K562 (cell line): ENCODE data around the gene ZMAT3. TPM values are rescaled to one million over a fixed set of nuclear protein-coding genes. Genes with fewer than 3 reads are reported as not detected.

Experiments used
- ARID2 ChIP-seq: fragments of 450-650 bp; IDR thresholded peaks from 2 replicates; pipeline ENCODE4 v1.6.1; 2017; ENCODE audit warnings: antibody characterized with exemption, mild to moderate bottlenecking
- EP400 ChIP-seq: fragments of 450-650 bp; IDR thresholded peaks from 2 replicates; pipeline ENCODE4 v1.6.1; 2017; ENCODE audit warnings: antibody characterized with exemption, mild to moderate bottlenecking, moderate library complexity
- FOXP1 ChIP-seq: sonication (generic); formaldehyde crosslinking; IDR thresholded peaks from 2 replicates; pipeline ENCODE4 v1.8.0; 2022; ENCODE audit warnings: mild to moderate bottlenecking, missing genetic modification reagents
- GABPA ChIP-seq: fragments of 200-800 bp; sonication (Bioruptor generic); conservative IDR thresholded peaks from 2 replicates; pipeline ENCODE4 v1.6.1; 2016; ENCODE audit warnings: low read depth, missing genetic modification characterization, missing compliant biosample characterization
- HDAC1 ChIP-seq, 2 experiments: fragments of 450-650 bp; IDR thresholded peaks; 2 replicates each; pipeline ENCODE4 v1.6.1; 2016 to 2017; ENCODE audit warnings: inconsistent platforms in 1 of 2, mild to moderate bottlenecking in 1 of 2, moderate library complexity in 1 of 2
- HDAC3 ChIP-seq: fragments of 450-650 bp; IDR thresholded peaks from 2 replicates; pipeline ENCODE4 v1.6.1; 2018; ENCODE audit warnings: borderline replicate concordance, mild to moderate bottlenecking, moderate library complexity; ENCODE audit not compliant: partially characterized antibody
- MCM7 ChIP-seq, 2 experiments: fragments of 450-650 bp; IDR thresholded peaks; 2 replicates each; pipeline ENCODE4 v1.6.1; 2016 to 2018
- PHB2 ChIP-seq: fragments of 450-650 bp; IDR thresholded peaks from 2 replicates; pipeline ENCODE4 v1.6.1; 2017; ENCODE audit warnings: low read depth
- RBM25 ChIP-seq: fragments of 200-400 bp; formaldehyde crosslinking; IDR thresholded peaks from 2 replicates; pipeline ENCODE4 v1.6.1; 2018; ENCODE audit warnings: low read length, low read depth, moderate library complexity; ENCODE audit not compliant: severe bottlenecking
- SMAD2 ChIP-seq: fragments of 150-350 bp; IDR thresholded peaks from 2 replicates; pipeline ENCODE4 v1.6.1; 2014; ENCODE audit warnings: low read depth, mild to moderate bottlenecking, low read length
- ZKSCAN3 ChIP-seq: fragments of 250-450 bp; sonication (Bioruptor Pico); IDR thresholded peaks from 2 replicates; pipeline ENCODE4 v1.4.0; 2020
- ZNF780A ChIP-seq: fragments of 250-450 bp; sonication (Bioruptor Pico); IDR thresholded peaks from 2 replicates; pipeline ENCODE4 v1.5.0; 2021; ENCODE audit warnings: mild to moderate bottlenecking
- polyA plus RNA-seq, 8 experiments: library from polyadenylated mRNA; depleted of rRNA in 4 of 8; stranded (reverse) in 5 of 8; unstranded in 3 of 8; fragments of >200 nt; fragmentation: Nextera tagmentation in 2 of 8; fragmentation: Illumina TruSeq in 1 of 8; extraction: Ambion mirVana in 2 of 8; extraction: Trizol in 1 of 8; gene quantifications; 2 replicates each; pipeline versions ENCODE4 v1.2.1 to v1.2.3, GENCODE V29; 2011 to 2014; ENCODE audit warnings: inconsistent platforms in 1 of 8, missing spikeins in 1 of 8
- total RNA-seq, 7 experiments: library from RNA; depleted of rRNA in 6 of 7; stranded (reverse); fragments of >200 nt in 6 of 7; fragmentation: Illumina TruSeq in 2 of 7; extraction: Trizol in 2 of 7; gene quantifications; 2 replicates each; pipeline versions ENCODE4 v1.2.1 to v1.2.3, GENCODE V29; 2011 to 2021; ENCODE audit warnings: low replicate concordance in 1 of 7
- TF ChIP-seq, protein P1 (sequence below): fragments of 250-450 bp; sonication (Bioruptor Pico); IDR thresholded peaks from 2 replicates; pipeline ENCODE4 v1.4.0; 2020
- TF ChIP-seq, protein P2 (sequence below): fragments of 450-650 bp; IDR thresholded peaks from 2 replicates; pipeline ENCODE4 v1.6.1; 2016
- TF ChIP-seq, protein P3 (sequence below): fragments of 450-650 bp; IDR thresholded peaks from 2 replicates; pipeline ENCODE4 v1.6.1; 2016; ENCODE audit warnings: low read depth, mild to moderate bottlenecking, moderate library complexity
- TF ChIP-seq, protein P4 (sequence below): sonication (generic); formaldehyde crosslinking; IDR thresholded peaks from 2 replicates; pipeline ENCODE4 v1.8.1; 2023; ENCODE audit warnings: missing genetic modification reagents, mild to moderate bottlenecking, borderline replicate concordance

ZMAT3 gene
- total and polyA plus RNA-seq, 9 of the 15 experiments (the other 6 are each of a cell fraction or from before 2014, with no cell fraction given): 0.87 to 5.1 (median 3.9) TPM

DNA sequence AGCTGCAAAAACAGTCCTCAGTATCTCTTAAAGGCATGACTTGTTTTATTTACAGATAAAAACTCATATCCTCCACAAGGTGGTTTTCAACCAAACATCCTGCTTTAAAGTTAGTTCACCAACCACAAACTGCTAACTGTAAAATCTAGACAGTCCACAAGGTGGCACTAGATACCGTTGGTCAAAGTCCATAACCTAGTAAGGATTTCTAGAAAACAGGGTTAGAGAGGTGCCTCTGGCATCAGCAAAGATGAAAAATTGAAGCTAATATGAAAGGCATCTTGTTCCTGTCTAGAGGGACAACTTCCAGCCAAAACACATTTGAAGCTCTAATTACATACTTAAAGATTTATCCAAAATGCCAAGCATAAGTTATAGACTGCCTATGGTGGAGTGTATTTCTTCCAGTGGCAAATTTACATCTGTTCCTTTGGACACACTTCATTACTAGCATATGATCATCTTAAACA lies 56.0 kb downstream of the ZMAT3 start (continued):
- TF ChIP-seq, protein P1, sequence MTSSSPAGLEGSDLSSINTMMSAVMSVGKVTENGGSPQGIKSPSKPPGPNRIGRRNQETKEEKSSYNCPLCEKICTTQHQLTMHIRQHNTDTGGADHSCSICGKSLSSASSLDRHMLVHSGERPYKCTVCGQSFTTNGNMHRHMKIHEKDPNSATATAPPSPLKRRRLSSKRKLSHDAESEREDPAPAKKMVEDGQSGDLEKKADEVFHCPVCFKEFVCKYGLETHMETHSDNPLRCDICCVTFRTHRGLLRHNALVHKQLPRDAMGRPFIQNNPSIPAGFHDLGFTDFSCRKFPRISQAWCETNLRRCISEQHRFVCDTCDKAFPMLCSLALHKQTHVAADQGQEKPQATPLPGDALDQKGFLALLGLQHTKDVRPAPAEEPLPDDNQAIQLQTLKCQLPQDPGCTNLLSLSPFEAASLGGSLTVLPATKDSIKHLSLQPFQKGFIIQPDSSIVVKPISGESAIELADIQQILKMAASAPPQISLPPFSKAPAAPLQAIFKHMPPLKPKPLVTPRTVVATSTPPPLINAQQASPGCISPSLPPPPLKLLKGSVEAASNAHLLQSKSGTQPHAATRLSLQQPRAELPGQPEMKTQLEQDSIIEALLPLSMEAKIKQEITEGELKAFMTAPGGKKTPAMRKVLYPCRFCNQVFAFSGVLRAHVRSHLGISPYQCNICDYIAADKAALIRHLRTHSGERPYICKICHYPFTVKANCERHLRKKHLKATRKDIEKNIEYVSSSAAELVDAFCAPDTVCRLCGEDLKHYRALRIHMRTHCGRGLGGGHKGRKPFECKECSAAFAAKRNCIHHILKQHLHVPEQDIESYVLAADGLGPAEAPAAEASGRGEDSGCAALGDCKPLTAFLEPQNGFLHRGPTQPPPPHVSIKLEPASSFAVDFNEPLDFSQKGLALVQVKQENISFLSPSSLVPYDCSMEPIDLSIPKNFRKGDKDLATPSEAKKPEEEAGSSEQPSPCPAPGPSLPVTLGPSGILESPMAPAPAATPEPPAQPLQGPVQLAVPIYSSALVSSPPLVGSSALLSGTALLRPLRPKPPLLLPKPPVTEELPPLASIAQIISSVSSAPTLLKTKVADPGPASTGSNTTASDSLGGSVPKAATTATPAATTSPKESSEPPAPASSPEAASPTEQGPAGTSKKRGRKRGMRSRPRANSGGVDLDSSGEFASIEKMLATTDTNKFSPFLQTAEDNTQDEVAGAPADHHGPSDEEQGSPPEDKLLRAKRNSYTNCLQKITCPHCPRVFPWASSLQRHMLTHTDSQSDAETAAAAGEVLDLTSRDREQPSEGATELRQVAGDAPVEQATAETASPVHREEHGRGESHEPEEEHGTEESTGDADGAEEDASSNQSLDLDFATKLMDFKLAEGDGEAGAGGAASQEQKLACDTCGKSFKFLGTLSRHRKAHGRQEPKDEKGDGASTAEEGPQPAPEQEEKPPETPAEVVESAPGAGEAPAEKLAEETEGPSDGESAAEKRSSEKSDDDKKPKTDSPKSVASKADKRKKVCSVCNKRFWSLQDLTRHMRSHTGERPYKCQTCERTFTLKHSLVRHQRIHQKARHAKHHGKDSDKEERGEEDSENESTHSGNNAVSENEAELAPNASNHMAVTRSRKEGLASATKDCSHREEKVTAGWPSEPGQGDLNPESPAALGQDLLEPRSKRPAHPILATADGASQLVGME (CRISPR knock-in tag): no peak
- TF ChIP-seq, protein P2, sequence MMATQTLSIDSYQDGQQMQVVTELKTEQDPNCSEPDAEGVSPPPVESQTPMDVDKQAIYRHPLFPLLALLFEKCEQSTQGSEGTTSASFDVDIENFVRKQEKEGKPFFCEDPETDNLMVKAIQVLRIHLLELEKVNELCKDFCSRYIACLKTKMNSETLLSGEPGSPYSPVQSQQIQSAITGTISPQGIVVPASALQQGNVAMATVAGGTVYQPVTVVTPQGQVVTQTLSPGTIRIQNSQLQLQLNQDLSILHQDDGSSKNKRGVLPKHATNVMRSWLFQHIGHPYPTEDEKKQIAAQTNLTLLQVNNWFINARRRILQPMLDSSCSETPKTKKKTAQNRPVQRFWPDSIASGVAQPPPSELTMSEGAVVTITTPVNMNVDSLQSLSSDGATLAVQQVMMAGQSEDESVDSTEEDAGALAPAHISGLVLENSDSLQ: no peak
- TF ChIP-seq RBM25 (no peak), HDAC3 (no peak), MCM7 (IDR thresholded peaks at IDR 0.05) (no peak), ARID2 (peak; percentile 75; the same call in 1 of the 2 replicates), ZKSCAN3 (CRISPR knock-in tag) (no peak), EP400 (no peak), SMAD2 (no peak), FOXP1 (no peak), ZNF780A (CRISPR knock-in tag) (no peak), PHB2 (no peak), GABPA (no peak), HDAC1 (IDR thresholded peaks at IDR 0.05) (no peak)
- TF ChIP-seq, protein P3, sequence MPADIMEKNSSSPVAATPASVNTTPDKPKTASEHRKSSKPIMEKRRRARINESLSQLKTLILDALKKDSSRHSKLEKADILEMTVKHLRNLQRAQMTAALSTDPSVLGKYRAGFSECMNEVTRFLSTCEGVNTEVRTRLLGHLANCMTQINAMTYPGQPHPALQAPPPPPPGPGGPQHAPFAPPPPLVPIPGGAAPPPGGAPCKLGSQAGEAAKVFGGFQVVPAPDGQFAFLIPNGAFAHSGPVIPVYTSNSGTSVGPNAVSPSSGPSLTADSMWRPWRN: no peak
- TF ChIP-seq, protein P4, sequence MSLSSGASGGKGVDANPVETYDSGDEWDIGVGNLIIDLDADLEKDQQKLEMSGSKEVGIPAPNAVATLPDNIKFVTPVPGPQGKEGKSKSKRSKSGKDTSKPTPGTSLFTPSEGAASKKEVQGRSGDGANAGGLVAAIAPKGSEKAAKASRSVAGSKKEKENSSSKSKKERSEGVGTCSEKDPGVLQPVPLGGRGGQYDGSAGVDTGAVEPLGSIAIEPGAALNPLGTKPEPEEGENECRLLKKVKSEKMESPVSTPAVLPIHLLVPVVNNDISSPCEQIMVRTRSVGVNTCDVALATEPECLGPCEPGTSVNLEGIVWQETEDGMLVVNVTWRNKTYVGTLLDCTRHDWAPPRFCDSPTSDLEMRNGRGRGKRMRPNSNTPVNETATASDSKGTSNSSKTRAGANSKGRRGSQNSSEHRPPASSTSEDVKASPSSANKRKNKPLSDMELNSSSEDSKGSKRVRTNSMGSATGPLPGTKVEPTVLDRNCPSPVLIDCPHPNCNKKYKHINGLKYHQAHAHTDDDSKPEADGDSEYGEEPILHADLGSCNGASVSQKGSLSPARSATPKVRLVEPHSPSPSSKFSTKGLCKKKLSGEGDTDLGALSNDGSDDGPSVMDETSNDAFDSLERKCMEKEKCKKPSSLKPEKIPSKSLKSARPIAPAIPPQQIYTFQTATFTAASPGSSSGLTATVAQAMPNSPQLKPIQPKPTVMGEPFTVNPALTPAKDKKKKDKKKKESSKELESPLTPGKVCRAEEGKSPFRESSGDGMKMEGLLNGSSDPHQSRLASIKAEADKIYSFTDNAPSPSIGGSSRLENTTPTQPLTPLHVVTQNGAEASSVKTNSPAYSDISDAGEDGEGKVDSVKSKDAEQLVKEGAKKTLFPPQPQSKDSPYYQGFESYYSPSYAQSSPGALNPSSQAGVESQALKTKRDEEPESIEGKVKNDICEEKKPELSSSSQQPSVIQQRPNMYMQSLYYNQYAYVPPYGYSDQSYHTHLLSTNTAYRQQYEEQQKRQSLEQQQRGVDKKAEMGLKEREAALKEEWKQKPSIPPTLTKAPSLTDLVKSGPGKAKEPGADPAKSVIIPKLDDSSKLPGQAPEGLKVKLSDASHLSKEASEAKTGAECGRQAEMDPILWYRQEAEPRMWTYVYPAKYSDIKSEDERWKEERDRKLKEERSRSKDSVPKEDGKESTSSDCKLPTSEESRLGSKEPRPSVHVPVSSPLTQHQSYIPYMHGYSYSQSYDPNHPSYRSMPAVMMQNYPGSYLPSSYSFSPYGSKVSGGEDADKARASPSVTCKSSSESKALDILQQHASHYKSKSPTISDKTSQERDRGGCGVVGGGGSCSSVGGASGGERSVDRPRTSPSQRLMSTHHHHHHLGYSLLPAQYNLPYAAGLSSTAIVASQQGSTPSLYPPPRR (CRISPR knock-in tag): no peak
